Measurements from ENCODE around the gene FH. TPM values are rescaled to one million over a fixed set of nuclear protein-coding genes. Genes with fewer than 3 reads are reported as not detected.

Gene FH
- total RNA-seq, 2 experiments from 2014 or later, result 13.0 to 16.9 TPM

GRCh38 chr1:241470361-241470760, 49.2 kb downstream of the FH start:
- no peak for DNase-seq
- Mint-ChIP-seq H3K4me1 (ENCODE audit: low read depth) (no peaks in the 10 kb centered on the region), H3K27ac (no peak overlapping the region), H3K9me3 (no peaks in the 10 kb centered on the region), H3K36me3 (ENCODE audit: low read depth) (no peaks in the 10 kb centered on the region), H3K4me3 (no peak overlapping the region), H3K27me3 (peaks cover 13% of the 10 kb centered on the region)
- Histone ChIP-seq H3K4me3 (ENCODE audit: low read length) (no peak overlapping the region), H3K9me3 (ENCODE audit: control insufficient read depth in 1 of 2, insufficient read depth in 1 of 2, low read length in 2 of 2) (no peaks in the 10 kb centered on the region), H3K27me3 (ENCODE audit: control insufficient read depth in 1 of 2, insufficient read depth in 2 of 2, low read length in 2 of 2) (peaks cover 3 to 4% of the 10 kb centered on the region in 2 experiments), H3K36me3 (ENCODE audit: insufficient read depth, low read length) (no peaks in the 10 kb centered on the region), H3K27ac (ENCODE audit: low read depth in 1 of 2, low read length in 2 of 2) (no peak overlapping the region), H3K4me1 (ENCODE audit: insufficient read depth, low read length) (no peaks in the 10 kb centered on the region)
- intact Hi-C loops (cut with DNase I, micrococcal nuclease), result no loop called here
- TF ChIP-seq CTCF (IDR thresholded peaks at IDR 0.05), result no peak
- ChIA-PET POLR2A (no interaction called here), CTCF (no interaction called here)
- ATAC-seq (ENCODE audit: poor library complexity), result no peak

DNA sequence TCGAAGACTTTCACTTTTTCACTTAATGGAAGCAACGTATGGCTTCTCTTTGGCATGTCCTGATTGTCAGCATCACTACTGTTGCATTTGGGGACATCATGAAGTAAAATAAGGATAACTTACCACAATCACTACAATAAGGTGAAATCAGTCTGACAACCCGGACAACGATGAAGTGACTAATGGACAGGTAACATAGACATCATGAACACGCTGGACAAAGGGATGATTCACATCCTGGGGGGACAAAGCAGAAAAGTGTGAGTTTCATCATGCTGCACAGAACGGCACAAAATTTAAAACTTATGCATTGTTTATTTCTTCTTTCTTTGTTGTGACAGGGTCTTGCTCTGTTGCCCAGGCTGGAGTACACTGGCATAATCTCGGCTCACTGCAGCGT, 53.9 kb downstream of the FH start:
- Mint-ChIP-seq H3K4me3 (no peak overlapping the region), H3K9me3 (no peaks in the 10 kb centered on the region), H3K27ac (no peak overlapping the region), H3K4me1 (ENCODE audit: low read depth) (no peaks in the 10 kb centered on the region), H3K27me3 (peaks cover 2% of the 10 kb centered on the region), H3K36me3 (ENCODE audit: low read depth) (no peaks in the 10 kb centered on the region)
- intact Hi-C loops (cut with DNase I, micrococcal nuclease), result no loop called here
- ChIA-PET CTCF (no interaction called here), POLR2A (no interaction called here)
- ATAC-seq (ENCODE audit: poor library complexity), result no peak
- no peak for DNase-seq
- H3K36me3 ChIP-seq (ENCODE audit: insufficient read depth, low read length), result no peaks in the 10 kb centered on the region
- no peak overlapping the region for H3K4me3 ChIP-seq (ENCODE audit: low read length)
- no peak overlapping the region for H3K27ac ChIP-seq (ENCODE audit: low read depth in 1 of 2, low read length in 2 of 2)
- H3K4me1 ChIP-seq (ENCODE audit: insufficient read depth, low read length), result no peaks in the 10 kb centered on the region
- H3K27me3 ChIP-seq (ENCODE audit: control insufficient read depth in 1 of 2, insufficient read depth in 2 of 2, low read length in 2 of 2), result no peaks in the 10 kb centered on the region
- TF ChIP-seq CTCF (IDR thresholded peaks at IDR 0.05), result no peak
- H3K9me3 ChIP-seq (ENCODE audit: control insufficient read depth in 1 of 2, insufficient read depth in 1 of 2, low read length in 2 of 2), result no peaks in the 10 kb centered on the region

DNA sequence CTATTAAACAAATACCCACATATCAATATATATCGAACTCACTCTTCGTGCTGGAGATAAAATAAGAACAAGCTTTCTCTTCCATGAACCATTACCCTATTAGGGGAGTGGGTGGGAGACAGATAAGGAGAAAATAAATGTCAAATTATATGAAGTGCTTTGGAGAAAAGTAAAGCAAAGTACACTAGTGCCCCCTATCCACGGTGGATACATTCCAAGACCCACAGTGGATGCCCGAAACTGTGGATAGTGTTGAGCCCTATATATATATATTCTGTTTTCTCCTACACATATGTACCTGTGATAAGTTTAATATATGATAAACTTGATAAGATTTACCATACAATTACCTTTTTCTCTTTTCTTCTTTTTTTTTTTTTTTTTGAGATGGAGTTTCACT, 54.6 kb downstream of the FH start:
- no peak overlapping the region for H3K27ac ChIP-seq (ENCODE audit: low read depth in 1 of 2, low read length in 2 of 2)
- DNase-seq, result no peak
- intact Hi-C loops (cut with DNase I, micrococcal nuclease), result no loop called here
- no peak overlapping the region for H3K27ac Mint-ChIP-seq
- H3K27me3 Mint-ChIP-seq, result peaks cover 6% of the 10 kb centered on the region
- H3K36me3 ChIP-seq (ENCODE audit: insufficient read depth, low read length), result no peaks in the 10 kb centered on the region
- no peak overlapping the region for H3K4me3 ChIP-seq (ENCODE audit: low read length)
- H3K4me1 Mint-ChIP-seq (ENCODE audit: low read depth), result no peaks in the 10 kb centered on the region
- no peaks in the 10 kb centered on the region for H3K27me3 ChIP-seq (ENCODE audit: control insufficient read depth in 1 of 2, insufficient read depth in 2 of 2, low read length in 2 of 2)
- ATAC-seq (ENCODE audit: poor library complexity), result no peak
- no peaks in the 10 kb centered on the region for H3K36me3 Mint-ChIP-seq (ENCODE audit: low read depth)
- no peak overlapping the region for H3K4me3 Mint-ChIP-seq
- H3K9me3 ChIP-seq (ENCODE audit: control insufficient read depth in 1 of 2, insufficient read depth in 1 of 2, low read length in 2 of 2), result no peaks in the 10 kb centered on the region
- POLR2A ChIA-PET, result no interaction called here
- H3K9me3 Mint-ChIP-seq, result no peaks in the 10 kb centered on the region
- no peaks in the 10 kb centered on the region for H3K4me1 ChIP-seq (ENCODE audit: insufficient read depth, low read length)
- CTCF ChIA-PET, result no interaction called here
- no peak for TF ChIP-seq CTCF (IDR thresholded peaks at IDR 0.05)

Measured in CD4-positive, alpha-beta T cell (primary cell).